Measurements from ENCODE around the gene RPUSD1. TPM values are rescaled to one million over a fixed set of nuclear protein-coding genes. Genes with fewer than 3 reads are reported as not detected.

RPUSD1 gene
- polyA plus RNA-seq, 2 of the 4 experiments (the other 2 are of a cell fraction): 10.6 to 29.3 TPM

GRCh38 chr16:833411-833810, 45.2 kb upstream of the RPUSD1 start:
- no peak for ATAC-seq
- CTCF ChIA-PET: no interaction called here
- DNase-seq (ENCODE audit: low read depth in 1 of 2, low spot score in 1 of 2): no peak
- H3K4me2 ChIP-seq: no peak overlapping the region
- FAIRE-seq: no peak
- H3K9me3 ChIP-seq: peaks cover 20% of the 10 kb centered on the region
- no peak overlapping the region for H3K27ac ChIP-seq
- TF ChIP-seq RARB (CRISPR knock-in tag; IDR thresholded peaks at IDR 0.05): no peak
- H3K4me1 ChIP-seq: peaks cover 3% of the 10 kb centered on the region; the same call in 1 of the 3 replicates
- POLR2A ChIA-PET: no interaction called here
- H3K4me3 ChIP-seq: no peak overlapping the region
- WGBS (ENCODE audit: missing lambda C conversion rate): 52% methylated on average over 13 of the region's 14 CpGs

GRCh38 chr16:832652-833336, 44.6 kb upstream of the RPUSD1 start:
- Histone ChIP-seq H3K4me2 (no peak overlapping the region), H3K4me1 (peaks cover 3% of the 10 kb centered on the region; the same call in 1 of the 3 replicates), H3K4me3 (no peak overlapping the region), H3K27ac (no peak overlapping the region), H3K9me3 (peaks cover 20% of the 10 kb centered on the region)
- ATAC-seq (peak in 1 of 2 experiments; percentile 57; a peak in 3 of 6 replicates), FAIRE-seq (no peak), DNase-seq (ENCODE audit: low read depth in 1 of 2, low spot score in 1 of 2) (no peak)
- ChIA-PET POLR2A (no interaction called here), CTCF (interaction anchor here (1.1 to 1.2 kb wide), 2 partner anchors 10 to 46 kb away, joined by 3 to 4 read pairs; no protein-coding TSS in a partner anchor)
- TF ChIP-seq MAFK (IDR thresholded peaks at IDR 0.05; ENCODE audit: partially characterized antibody) (no peak), FOSB (CRISPR knock-in tag; IDR thresholded peaks at IDR 0.05) (no peak), CBX8 (IDR thresholded peaks at IDR 0.05) (no peak), KDM1A (IDR thresholded peaks at IDR 0.05; ENCODE audit: low read depth) (no peak), KDM5A (IDR thresholded peaks at IDR 0.05) (no peak), RARB (CRISPR knock-in tag; IDR thresholded peaks at IDR 0.05) (no peak), POLR2AphosphoS2 (conservative IDR thresholded peaks at IDR 0.05; ENCODE audit: low read length) (no peak), GATA3 (IDR thresholded peaks at IDR 0.05; ENCODE audit: borderline replicate concordance) (no peak), EHMT2 (IDR thresholded peaks at IDR 0.05; ENCODE audit: low read depth) (no peak), ZC3H11A (IDR thresholded peaks at IDR 0.05) (no peak), NPAS2 (CRISPR knock-in tag; IDR thresholded peaks at IDR 0.05; ENCODE audit: borderline replicate concordance) (no peak), JUNB (IDR thresholded peaks at IDR 0.05) (no peak)
- WGBS (ENCODE audit: missing lambda C conversion rate): 72% methylated on average over 10 of the region's 35 CpGs

- FAIRE-seq (no peak), DNase-seq (ENCODE audit: low read depth in 1 of 2, low spot score in 1 of 2) (no peak), ATAC-seq (no peak)
- Histone ChIP-seq H3K27ac (no peak overlapping the region), H3K4me1 (peaks cover 3% of the 10 kb centered on the region; the same call in 1 of the 3 replicates), H3K9me3 (peaks cover 14% of the 10 kb centered on the region), H3K4me3 (no peak overlapping the region), H3K4me2 (no peak overlapping the region)
- TF ChIP-seq MAFK (IDR thresholded peaks at IDR 0.05; ENCODE audit: partially characterized antibody) (no peak), HMGXB4 (CRISPR knock-in tag; IDR thresholded peaks at IDR 0.05; ENCODE audit: borderline replicate concordance) (no peak), HOXB13 (CRISPR knock-in tag; IDR thresholded peaks at IDR 0.05; ENCODE audit: low read depth) (no peak), SREBF2 (IDR thresholded peaks at IDR 0.05) (no peak), CBX8 (IDR thresholded peaks at IDR 0.05) (no peak)
- CTCF ChIA-PET: interaction anchor here (1.1 to 1.2 kb wide), 3 partner anchors 9 to 274 kb away, joined by 3 to 4 read pairs (median 4); no protein-coding TSS in a partner anchor
- 60% methylated on average over 22 of the region's 27 CpGs for WGBS (ENCODE audit: missing lambda C conversion rate)
- POLR2A ChIA-PET: no interaction called here
Observed at GRCh38 chr16:831571-832413, 43.6 kb upstream of the RPUSD1 start.
